Fibroblast of villous mesenchyme (primary cell): ENCODE data around the gene SLC2A1. TPM values are rescaled to one million over a fixed set of nuclear protein-coding genes. Genes with fewer than 3 reads are reported as not detected.

Experiments
- DNase-seq: peaks from one replicate; pipeline ENCODE4 v3.0.0-alpha.2; 2010; ENCODE audit warnings: low read depth
- H3K4me3 ChIP-seq: 2 replicates; pipeline ENCODE4 v1.5.1; 2011; ENCODE audit warnings: low read depth, mild to moderate bottlenecking, low read length
- CTCF ChIP-seq: IDR thresholded peaks from 2 replicates; pipeline ENCODE4 v1.5.1; 2012; ENCODE audit warnings: low read depth, mild to moderate bottlenecking, low read length; ENCODE audit not compliant: insufficient read depth
- total RNA-seq: library from RNA; depleted of rRNA; stranded (reverse); fragments of >200 nt; gene quantifications from 2 replicates; pipeline ENCODE4 v1.2.3, GENCODE V29; 2012

SLC2A1 gene
- total RNA-seq, 1 donor = 118 TPM

- no peak overlapping the region for H3K4me3 ChIP-seq
- DNase-seq = no peak
- TF ChIP-seq CTCF = no peak
These were observed 70.5 kb downstream of the SLC2A1 start for GRCh38 chr1:42888013-42888633.

- TF ChIP-seq CTCF = no peak
- no peak overlapping the region for H3K4me3 ChIP-seq
- DNase-seq = no peak
These were observed 71.3 kb downstream of the SLC2A1 start for GRCh38 chr1:42887366-42887765.

- no peak for DNase-seq
- no peak overlapping the region for H3K4me3 ChIP-seq
These were observed 71.9 kb downstream of the SLC2A1 start for GRCh38 chr1:42886800-42887199.

GRCh38 chr1:42886046-42886739 lies 72.5 kb downstream of the SLC2A1 start:
- no peak for DNase-seq
- no peak overlapping the region for H3K4me3 ChIP-seq
- no peak for TF ChIP-seq CTCF

More at GRCh38 chr1:42886800-42887199, 71.9 kb downstream of the SLC2A1 start:
- no peak for TF ChIP-seq CTCF

GRCh38 chr1:42880384-42880783 lies 78.3 kb downstream of the SLC2A1 start:
- TF ChIP-seq CTCF = no peak
- no peak overlapping the region for H3K4me3 ChIP-seq
- DNase-seq = no peak

- TF ChIP-seq CTCF = no peak
- H3K4me3 ChIP-seq = no peak overlapping the region
- DNase-seq = no peak
These were observed 81.3 kb downstream of the SLC2A1 start for GRCh38 chr1:42877380-42877779.
